ENCODE data around the gene SKIDA1. TPM values are rescaled to one million over a fixed set of nuclear protein-coding genes. Genes with fewer than 3 reads are reported as not detected.

Gene SKIDA1
- total RNA-seq, 1 experiment from 2014 or later = 6.3 TPM

- no peak for TF ChIP-seq CTCF (IDR thresholded peaks at IDR 0.05; ENCODE audit: insufficient read depth in 1 of 2, low read depth in 1 of 2, low read length in 1 of 2, severe bottlenecking in 1 of 2, unreplicated experiment in 1 of 2)
- Mint-ChIP-seq H3K4me3 (ENCODE audit: unreplicated experiment) (peak overlapping the region; percentile 85), H3K4me1 (ENCODE audit: low read depth, unreplicated experiment) (no peaks in the 10 kb centered on the region), H3K36me3 (ENCODE audit: insufficient read depth, unreplicated experiment) (no peaks in the 10 kb centered on the region), H3K27me3 (ENCODE audit: insufficient read depth, unreplicated experiment) (no peaks in the 10 kb centered on the region), H3K27ac (ENCODE audit: unreplicated experiment) (peak overlapping the region; percentile 69), H3K9me3 (ENCODE audit: unreplicated experiment) (no peaks in the 10 kb centered on the region)
- BruUV-seq (replicated peaks) = no TSS peak
- no peaks in the 10 kb centered on the region for H3K27me3 ChIP-seq (replicated peaks; ENCODE audit: control insufficient read depth, insufficient read depth, low read length)
- peak overlapping the region; percentile 92 for H3K4me3 ChIP-seq (ENCODE audit: low read depth, low read length)
- POLR2A ChIA-PET = interaction anchor here (0.7 to 2.7 kb wide), 5 partner anchors 8 to 506 kb away, joined by 3 to 47 read pairs (median 21); partner anchors contain the start of genes DNAJC1 and SKIDA1
- peak; percentile 75 to 78 for DNase-seq
- CTCF ChIA-PET = interaction anchor here (0.6 to 2.5 kb wide), 12 partner anchors 9 to 234 kb away, joined by 3 to 25 read pairs (median 6); partner anchors contain the start of gene SKIDA1
- H3K4me1 ChIP-seq = peaks cover 3% of the 10 kb centered on the region; the same call in 1 of the 2 replicates
- H3K9me3 ChIP-seq = no peaks in the 10 kb centered on the region
- intact Hi-C loops (cut with micrococcal nuclease; ENCODE audit: unreplicated experiment) = loop anchor here (1.0 to 10.0 kb wide), 3 partner anchors 8 to 325 kb away; no protein-coding TSS in a partner anchor
- no peaks in the 10 kb centered on the region for H3K36me3 ChIP-seq (ENCODE audit: control insufficient read depth, insufficient read depth, low read length)
Measured at GRCh38 chr10:21497177-21497807, 28.2 kb downstream of the SKIDA1 start.

GRCh38 chr10:21496343-21497176 lies 28.9 kb downstream of the SKIDA1 start:
- intact Hi-C loops (cut with micrococcal nuclease; ENCODE audit: unreplicated experiment) = loop anchor here (1.0 to 10.0 kb wide), 5 partner anchors 9 to 324 kb away; partner anchors contain the start of gene SKIDA1
- H3K27me3 Mint-ChIP-seq (ENCODE audit: insufficient read depth, unreplicated experiment) = no peaks in the 10 kb centered on the region
- POLR2A ChIA-PET = interaction anchor here (0.5 to 2.7 kb wide), 9 partner anchors 9 to 770 kb away, joined by 3 to 47 read pairs (median 4); partner anchors contain the start of genes DNAJC1 and SKIDA1
- H3K27me3 ChIP-seq (replicated peaks; ENCODE audit: control insufficient read depth, insufficient read depth, low read length) = no peaks in the 10 kb centered on the region
- peak overlapping the region; percentile 85 for H3K4me3 Mint-ChIP-seq (ENCODE audit: unreplicated experiment)
- H3K36me3 ChIP-seq (ENCODE audit: control insufficient read depth, insufficient read depth, low read length) = no peaks in the 10 kb centered on the region
- no peaks in the 10 kb centered on the region for H3K9me3 Mint-ChIP-seq (ENCODE audit: unreplicated experiment)
- TSS peak; percentile 50 for BruUV-seq (replicated peaks)
- H3K9me3 ChIP-seq = no peaks in the 10 kb centered on the region
- no peaks in the 10 kb centered on the region for H3K4me1 ChIP-seq
- peak; percentile 72 to 78 for DNase-seq
- peak overlapping the region; percentile 69 for H3K27ac Mint-ChIP-seq (ENCODE audit: unreplicated experiment)
- H3K4me3 ChIP-seq (ENCODE audit: low read depth, low read length) = peak overlapping the region; percentile 92
- peak; percentile 60 to 84 for TF ChIP-seq CTCF (IDR thresholded peaks at IDR 0.05; ENCODE audit: insufficient read depth in 1 of 2, low read depth in 1 of 2, low read length in 1 of 2, severe bottlenecking in 1 of 2, unreplicated experiment in 1 of 2)
- no peaks in the 10 kb centered on the region for H3K36me3 Mint-ChIP-seq (ENCODE audit: insufficient read depth, unreplicated experiment)
- CTCF ChIA-PET = interaction anchor here (0.6 to 2.5 kb wide), 30 partner anchors 9 to 1401 kb away, joined by 3 to 25 read pairs (median 4); partner anchors contain the start of genes DNAJC1, MLLT10 and SKIDA1
- no peaks in the 10 kb centered on the region for H3K4me1 Mint-ChIP-seq (ENCODE audit: low read depth, unreplicated experiment)

Measured in Caco-2 (cell line).